Measurements from ENCODE around the gene PCBP3.

GRCh38 chr21:45870851-45871615, 227.5 kb downstream of the PCBP3 start:
- TF ChIP-seq GATA3 (IDR thresholded peaks at IDR 0.05; ENCODE audit: low read depth, low read length) = no peak
- no peak for TF ChIP-seq GATA2 (IDR thresholded peaks at IDR 0.05; ENCODE audit: low read depth, low read length)
